ENCODE data around the gene MED27. TPM values are rescaled to one million over a fixed set of nuclear protein-coding genes. Genes with fewer than 3 reads are reported as not detected.

Gene MED27
- total and polyA plus RNA-seq, 2 of the 4 experiments (the other 2 are of a cell fraction): 50.2 to 63.4 TPM

- Histone ChIP-seq H3K56ac (ENCODE audit: extremely low read depth, insufficient read depth, low read length) (no peak overlapping the region), H3K4me1 (ENCODE audit: control insufficient read depth, insufficient read depth, low read length) (peaks cover 3% of the 10 kb centered on the region; the same call in 1 of the 2 replicates)
- WGBS, 2 experiments (ENCODE audit: extremely low coverage in 2 of 2, insufficient read length in 1 of 2): no CpG with 5 or more reads among the region's 8 CpGs
Measured at GRCh38 chr9:131869348-131869747, 210.3 kb downstream of the MED27 start.

More at GRCh38 chr9:131869348-131869747, 210.3 kb downstream of the MED27 start:
- dilution Hi-C loops (cut with HindIII; ENCODE audit: low sequenced_read_pairs, unreplicated experiment) (no loop called here), in situ Hi-C loops (cut with MboI; ENCODE audit: low sequenced_read_pairs) (no loop called here), intact Hi-C loops (cut with micrococcal nuclease) (no loop called here)
- H3K18ac ChIP-seq (ENCODE audit: low read depth, low read length): no peak overlapping the region
- no peak overlapping the region for H2AK9ac ChIP-seq (replicated peaks; ENCODE audit: low read depth, low read length, poor library complexity)
- H3K79me1 ChIP-seq (ENCODE audit: low read depth in 1 of 2, low read length in 2 of 2): no peaks in the 10 kb centered on the region
- H4K91ac ChIP-seq (ENCODE audit: insufficient read depth, low read depth, low read length): no peak overlapping the region
- H2BK20ac ChIP-seq (ENCODE audit: low read depth, low read length): no peak overlapping the region
- no peak overlapping the region for H3K4me3 ChIP-seq (ENCODE audit: insufficient read depth, low read depth, low read length)
- H2BK15ac ChIP-seq (ENCODE audit: low read depth, low read length): no peak overlapping the region
- no peak overlapping the region for H2BK120ac ChIP-seq (ENCODE audit: low read depth, low read length)
- H3K4me2 ChIP-seq (ENCODE audit: low read depth, low read length): no peak overlapping the region
- H2BK5ac ChIP-seq (ENCODE audit: low read depth, low read length, poor library complexity, severe bottlenecking): no peak overlapping the region
- H3K9ac ChIP-seq (ENCODE audit: low read depth, low read length): no peak overlapping the region
- no TSS peak for BruUV-seq (replicated peaks)
- H3K27ac ChIP-seq (ENCODE audit: insufficient read depth, low read length): no peak overlapping the region
- no peak overlapping the region for H2AFZ ChIP-seq (replicated peaks; ENCODE audit: low read length, poor library complexity)
- H3K36me3 ChIP-seq (ENCODE audit: control insufficient read depth, insufficient read depth, low read length): no peaks in the 10 kb centered on the region
- ChIA-PET CTCF (interaction anchor here (0.6 kb wide), 1 partner anchor 11 kb away, joined by 3 read pairs; no protein-coding TSS in a partner anchor), POLR2A (ENCODE audit: unreplicated experiment) (no interaction called here)
- no peak overlapping the region for H4K8ac ChIP-seq (ENCODE audit: low read depth in 2 of 2, low read length in 2 of 2)
- no peak overlapping the region for H4K5ac ChIP-seq (ENCODE audit: low read depth, low read length)
- DNase-seq (no peak), ATAC-seq (ENCODE audit: low read depth) (no peak)
- TF ChIP-seq BHLHE40 (IDR thresholded peaks at IDR 0.05; ENCODE audit: low read depth, low read length): no peak
- TF ChIP-seq SMC3 (IDR thresholded peaks at IDR 0.05; ENCODE audit: low read depth, low read length): no peak
- no peak for TF ChIP-seq RFX5 (IDR thresholded peaks at IDR 0.05; ENCODE audit: low read depth, low read length)
- no peak for TF ChIP-seq RAD21 (IDR thresholded peaks at IDR 0.05; ENCODE audit: low read length)
- TF ChIP-seq RCOR1 (IDR thresholded peaks at IDR 0.05; ENCODE audit: insufficient replicate concordance, low read length): no peak
- no peak for TF ChIP-seq POLR2A (IDR thresholded peaks at IDR 0.05; ENCODE audit: low read depth, low read length)
- no peak for TF ChIP-seq USF2 (IDR thresholded peaks at IDR 0.05; ENCODE audit: low read depth, low read length)
- TF ChIP-seq CHD1 (IDR thresholded peaks at IDR 0.05; ENCODE audit: low read depth, low read length): no peak
- no peak for TF ChIP-seq MAZ (IDR thresholded peaks at IDR 0.05; ENCODE audit: borderline replicate concordance, low read depth, low read length)
- no peak for TF ChIP-seq ELK1 (IDR thresholded peaks at IDR 0.05; ENCODE audit: borderline replicate concordance, low read depth, low read length)
- no peaks in the 10 kb centered on the region for H3K9me3 ChIP-seq (ENCODE audit: control insufficient read depth, insufficient read depth, low read length)
- no peak overlapping the region for H2AK5ac ChIP-seq (ENCODE audit: low read depth, low read length)
- H4K20me1 ChIP-seq (ENCODE audit: insufficient read depth, low read length): 0 out of 2 replicates have a peak, but pooled peaks cover 5% of the 10 kb centered on the region
- H3K23ac ChIP-seq (ENCODE audit: low read depth, low read length): no peak overlapping the region
- no peaks in the 10 kb centered on the region for H3K27me3 ChIP-seq (ENCODE audit: control insufficient read depth, insufficient read depth, low read length)
- no peak overlapping the region for H3K14ac ChIP-seq (replicated peaks; ENCODE audit: low read depth, low read length)
- H3K9me1 ChIP-seq (ENCODE audit: insufficient read depth, low read length): peaks cover 2% of the 10 kb centered on the region; the same call in 1 of the 2 replicates
- no peak overlapping the region for H3K4ac ChIP-seq (ENCODE audit: low read depth, low read length)
